HG02571 (cell line): ENCODE data around the gene CXCL8.
"Not testable (repeated sequence)": the region's sequence is repeated elsewhere in the genome, so short reads cannot be mapped to it uniquely, and the experiment has no call there.

Experiments used
- ATAC-seq: cut with Tn5 transposase; IDR thresholded peaks from one replicate; pipeline ENCODE4 v1.9.1; 2021; ENCODE audit warnings: mild to moderate bottlenecking, moderate library complexity; ENCODE audit not compliant: unreplicated experiment

The CXCL8 gene

GRCh38 chr4:73740353-73740778, at the start of gene CXCL8:
Gene CXCL8, plus strand, starts transcription at chr4:73740569. Its CDS starts 90 bp downstream, at chr4:73740659.
- no peak for ATAC-seq

GRCh38 chr4:73691201-73691600, 49.2 kb upstream of the CXCL8 start:
- ATAC-seq, result not testable (repeated sequence)

GRCh38 chr4:73691759-73692158, 48.6 kb upstream of the CXCL8 start:
- no peak for ATAC-seq

GRCh38 chr4:73692254-73692653, 48.1 kb upstream of the CXCL8 start:
- ATAC-seq, result no peak

GRCh38 chr4:73692701-73693100, 47.7 kb upstream of the CXCL8 start:
- ATAC-seq, result no peak

- ATAC-seq, result no peak
Measured at GRCh38 chr4:73693811-73694210, 46.6 kb upstream of the CXCL8 start.

- ATAC-seq, result no peak
Measured at GRCh38 chr4:73698217-73698616, 42.2 kb upstream of the CXCL8 start.

GRCh38 chr4:73701116-73701515, 39.3 kb upstream of the CXCL8 start:
- ATAC-seq, result no peak

GRCh38 chr4:73702796-73703287, 37.5 kb upstream of the CXCL8 start:
- no peak for ATAC-seq

- ATAC-seq, result no peak
Measured at GRCh38 chr4:73703320-73703719, 37.0 kb upstream of the CXCL8 start.

- ATAC-seq, result no peak
Measured at GRCh38 chr4:73704314-73705055, 35.9 kb upstream of the CXCL8 start.

- ATAC-seq, result no peak
Measured at GRCh38 chr4:73705056-73705432, 35.3 kb upstream of the CXCL8 start.

GRCh38 chr4:73705721-73706120, 34.6 kb upstream of the CXCL8 start:
- ATAC-seq, result no peak

- ATAC-seq, result no peak
Measured at GRCh38 chr4:73706811-73707210, 33.6 kb upstream of the CXCL8 start.

- no peak for ATAC-seq
Measured at GRCh38 chr4:73707269-73707875, 33.0 kb upstream of the CXCL8 start.

- ATAC-seq, result no peak
Measured at GRCh38 chr4:73707918-73708577, 32.3 kb upstream of the CXCL8 start.

- no peak for ATAC-seq
Measured at GRCh38 chr4:73709451-73710033, 30.8 kb upstream of the CXCL8 start.

- no peak for ATAC-seq
Measured at GRCh38 chr4:73710094-73710493, 30.3 kb upstream of the CXCL8 start.

- ATAC-seq, result no peak
Measured at GRCh38 chr4:73711989-73712388, 28.4 kb upstream of the CXCL8 start.

- no peak for ATAC-seq
Measured at GRCh38 chr4:73713650-73714049, 26.7 kb upstream of the CXCL8 start.

GRCh38 chr4:73714647-73715046, 25.7 kb upstream of the CXCL8 start:
- no peak for ATAC-seq

GRCh38 chr4:73715659-73716058, 24.7 kb upstream of the CXCL8 start:
- ATAC-seq, result no peak
